HG02852 (cell line): Measurements from ENCODE around the gene APOBEC3F.

Experiments
- ATAC-seq: cut with Tn5 transposase; IDR thresholded peaks from one replicate; pipeline ENCODE4 v1.9.1; 2021; ENCODE audit warnings: mild to moderate bottlenecking, moderate library complexity; ENCODE audit not compliant: unreplicated experiment

APOBEC3F gene

GRCh38 chr22:39090426-39091064 lies 49.9 kb downstream of the APOBEC3F start:
- ATAC-seq = no peak

GRCh38 chr22:39091126-39092081 lies 50.7 kb downstream of the APOBEC3F start:
- ATAC-seq = no peak

GRCh38 chr22:39092111-39092862 lies 51.6 kb downstream of the APOBEC3F start:
- ATAC-seq = no peak

GRCh38 chr22:39094717-39095389 lies 54.2 kb downstream of the APOBEC3F start:
- ATAC-seq = no peak

GRCh38 chr22:39095971-39096370 lies 55.3 kb downstream of the APOBEC3F start:
- ATAC-seq = no peak

GRCh38 chr22:39097098-39098020 lies 56.7 kb downstream of the APOBEC3F start, which contains the start of gene APOBEC3H:
Gene APOBEC3H, plus strand, starts transcription at chr22:39097244. Its CDS starts 3,035 bp downstream, at chr22:39100279.
- ATAC-seq = no peak

- ATAC-seq = no peak
Observed at GRCh38 chr22:39098026-39098425, 57.4 kb downstream of the APOBEC3F start.

- ATAC-seq = no peak
Observed at GRCh38 chr22:39098576-39098975, 57.9 kb downstream of the APOBEC3F start.

GRCh38 chr22:39101226-39101625 lies 60.6 kb downstream of the APOBEC3F start:
- ATAC-seq = no peak

GRCh38 chr22:39103431-39103830 lies 62.8 kb downstream of the APOBEC3F start:
- no peak for ATAC-seq
